GM12878 (cell line): ENCODE measurements around the gene CTR9. TPM values are rescaled to one million over a fixed set of nuclear protein-coding genes. Genes with fewer than 3 reads are reported as not detected.

Source experiments
- BHLHE40 ChIP-seq, 2 experiments: fragments of 450-650 bp in 1 of 2; IDR thresholded peaks; 2 replicates each; pipeline ENCODE4 v1.6.1; 2011 to 2017; ENCODE audit warnings: low read depth in 2 of 2, borderline replicate concordance in 1 of 2, improper control_type of control experiment in 1 of 2, low read length in 1 of 2, mild to moderate bottlenecking in 1 of 2
- CEBPB ChIP-seq, 2 experiments: fragments of 150-350 bp in 1 of 2; IDR thresholded peaks; 2 replicates each; pipeline ENCODE4 v1.6.1; 2012 to 2014; ENCODE audit warnings: low read depth in 2 of 2, low read length in 2 of 2, borderline replicate concordance in 1 of 2, inconsistent platforms in 1 of 2
- CREB1 ChIP-seq: IDR thresholded peaks from 2 replicates; pipeline ENCODE4 v1.6.1; 2012; ENCODE audit warnings: low read depth, mild to moderate bottlenecking, inconsistent platforms
- CTCF ChIP-seq, 3 experiments: IDR thresholded peaks in 2 of 3; conservative IDR thresholded peaks in 1 of 3; 2 replicates each; pipeline ENCODE4 v1.5.1; 2011; ENCODE audit warnings: low read depth in 3 of 3, low read length in 3 of 3, mild to moderate bottlenecking in 3 of 3, control low read depth in 2 of 3, moderate library complexity in 2 of 3, inconsistent platforms in 1 of 3, mixed read lengths in 1 of 3; ENCODE audit not compliant: control insufficient read depth in 2 of 3, insufficient read depth in 1 of 3; ENCODE audit errors: extremely low read depth in 1 of 3
- EP300 ChIP-seq, 2 experiments: fragments of 150-350 bp in 1 of 2; IDR thresholded peaks; 2 replicates each; pipeline ENCODE4 v1.6.1; 2011 to 2012; ENCODE audit warnings: low read depth in 2 of 2, low read length in 2 of 2, borderline replicate concordance in 1 of 2, improper control_type of control experiment in 1 of 2, inconsistent platforms in 1 of 2; ENCODE audit not compliant: control insufficient read depth in 1 of 2
- ETV6 ChIP-seq, 2 experiments: fragments of 450-650 bp in 1 of 2; IDR thresholded peaks in 1 of 2; conservative IDR thresholded peaks in 1 of 2; 2 replicates each; pipeline ENCODE4 v1.6.1; 2014; ENCODE audit warnings: antibody characterized with exemption in 1 of 2, borderline replicate concordance in 1 of 2, low read depth in 1 of 2, mild to moderate bottlenecking in 1 of 2, moderate library complexity in 1 of 2
- GABPA ChIP-seq: IDR thresholded peaks from 2 replicates; pipeline ENCODE4 v1.6.1; 2014; ENCODE audit warnings: antibody characterized with exemption, low read depth, mild to moderate bottlenecking, inconsistent platforms
- HDAC2 ChIP-seq: fragments of 200-600 bp; sonication (generic); IDR thresholded peaks from 2 replicates; pipeline ENCODE4 v1.6.1; 2017
- IKZF1 ChIP-seq: fragments of 450-650 bp; conservative IDR thresholded peaks from 2 replicates; pipeline ENCODE4 v1.6.1; 2017; ENCODE audit warnings: antibody characterized with exemption, mild to moderate bottlenecking
- IKZF2 ChIP-seq, 2 experiments: fragments of 450-650 bp; IDR thresholded peaks; 2 replicates each; pipeline ENCODE4 v1.6.1; 2017; ENCODE audit warnings: mild to moderate bottlenecking in 2 of 2, moderate library complexity in 2 of 2
- IRF4 ChIP-seq: IDR thresholded peaks from 2 replicates; pipeline ENCODE4 v1.6.1; 2011; ENCODE audit warnings: low read depth, low read length
- LARP7 ChIP-seq: fragments of 450-650 bp; IDR thresholded peaks from 2 replicates; pipeline ENCODE4 v1.6.1; 2017; ENCODE audit warnings: mild to moderate bottlenecking
- NFYB ChIP-seq: IDR thresholded peaks from 2 replicates; pipeline ENCODE4 v1.6.1; 2011; ENCODE audit warnings: low read depth, mild to moderate bottlenecking, low read length, improper control_type of control experiment, moderate library complexity; ENCODE audit not compliant: insufficient read depth
- NKRF ChIP-seq: fragments of 450-650 bp; conservative IDR thresholded peaks from 2 replicates; pipeline ENCODE4 v1.6.1; 2017; ENCODE audit warnings: mild to moderate bottlenecking, moderate library complexity
- NR2C1 ChIP-seq: fragments of 450-650 bp; IDR thresholded peaks from 2 replicates; pipeline ENCODE4 v1.6.1; 2017; ENCODE audit warnings: antibody characterized with exemption, mild to moderate bottlenecking, moderate library complexity
- NR2C2 ChIP-seq: IDR thresholded peaks from 2 replicates; pipeline ENCODE4 v1.6.1; 2011; ENCODE audit warnings: borderline replicate concordance, low read depth; ENCODE audit not compliant: control insufficient read depth, insufficient read length
- RB1 ChIP-seq: fragments of 450-650 bp; formaldehyde crosslinking; IDR thresholded peaks from 2 replicates; pipeline ENCODE4 v1.6.1; 2017; ENCODE audit warnings: mild to moderate bottlenecking, borderline replicate concordance
- RUNX3 ChIP-seq: IDR thresholded peaks from 2 replicates; pipeline ENCODE4 v1.6.1; 2012; ENCODE audit warnings: low read length, inconsistent platforms
- SIN3A ChIP-seq: IDR thresholded peaks from 2 replicates; pipeline ENCODE4 v1.6.1; 2012; ENCODE audit warnings: low read depth, low read length, improper control_type of control experiment
- SMC3 ChIP-seq: IDR thresholded peaks from 2 replicates; pipeline ENCODE4 v1.6.1; 2011; ENCODE audit warnings: low read length, improper control_type of control experiment, borderline replicate concordance
- SRF ChIP-seq, 2 experiments: IDR thresholded peaks; 2 replicates each; pipeline ENCODE4 v1.6.1; 2011; ENCODE audit warnings: low read depth in 2 of 2, low read length in 2 of 2, mild to moderate bottlenecking in 1 of 2, moderate library complexity in 1 of 2
- TCF3 ChIP-seq: IDR thresholded peaks from 2 replicates; pipeline ENCODE4 v1.6.1; 2012; ENCODE audit warnings: low read depth, mild to moderate bottlenecking, low read length, borderline replicate concordance; ENCODE audit not compliant: insufficient read depth
- ZSCAN29 ChIP-seq: fragments of 450-650 bp; IDR thresholded peaks from 2 replicates; pipeline ENCODE4 v1.6.1; 2017; ENCODE audit warnings: mild to moderate bottlenecking, moderate library complexity
- polyA plus RNA-seq, 11 experiments: library from polyadenylated mRNA; depleted of rRNA in 4 of 11; unstranded in 6 of 11; stranded (reverse) in 5 of 11; fragments of >200 nt; fragmentation: Nextera tagmentation in 4 of 11; fragmentation: Illumina TruSeq in 1 of 11; extraction: Ambion mirVana in 4 of 11; extraction: Trizol in 1 of 11; gene quantifications; 1 replicate in 1 of 11; 2 replicates in 10 of 11; pipeline versions ENCODE4 v1.2.1 to v1.2.3, GENCODE V29; 2011 to 2016; ENCODE audit warnings: inconsistent platforms in 2 of 11, missing spikeins in 2 of 11, low read depth in 1 of 11
- total RNA-seq, 4 experiments: library from RNA; depleted of rRNA in 3 of 4; stranded (reverse); fragments of >200 nt in 3 of 4; fragmentation: Illumina TruSeq in 1 of 4; extraction: Trizol in 1 of 4; gene quantifications; 2 replicates each; pipeline versions ENCODE4 v1.2.1 to v1.2.3, GENCODE V29; 2013 to 2021
- TF ChIP-seq, protein P1 (sequence below): fragments of 450-650 bp; IDR thresholded peaks from 2 replicates; pipeline ENCODE4 v1.6.1; 2014; ENCODE audit warnings: mild to moderate bottlenecking

The CTR9 gene
- total and polyA plus RNA-seq, 10 of the 15 experiments (the other 5 are each of a cell fraction or from before 2014, with no cell fraction given) = 13.9 to 54.9 (median 28.9) TPM

DNA sequence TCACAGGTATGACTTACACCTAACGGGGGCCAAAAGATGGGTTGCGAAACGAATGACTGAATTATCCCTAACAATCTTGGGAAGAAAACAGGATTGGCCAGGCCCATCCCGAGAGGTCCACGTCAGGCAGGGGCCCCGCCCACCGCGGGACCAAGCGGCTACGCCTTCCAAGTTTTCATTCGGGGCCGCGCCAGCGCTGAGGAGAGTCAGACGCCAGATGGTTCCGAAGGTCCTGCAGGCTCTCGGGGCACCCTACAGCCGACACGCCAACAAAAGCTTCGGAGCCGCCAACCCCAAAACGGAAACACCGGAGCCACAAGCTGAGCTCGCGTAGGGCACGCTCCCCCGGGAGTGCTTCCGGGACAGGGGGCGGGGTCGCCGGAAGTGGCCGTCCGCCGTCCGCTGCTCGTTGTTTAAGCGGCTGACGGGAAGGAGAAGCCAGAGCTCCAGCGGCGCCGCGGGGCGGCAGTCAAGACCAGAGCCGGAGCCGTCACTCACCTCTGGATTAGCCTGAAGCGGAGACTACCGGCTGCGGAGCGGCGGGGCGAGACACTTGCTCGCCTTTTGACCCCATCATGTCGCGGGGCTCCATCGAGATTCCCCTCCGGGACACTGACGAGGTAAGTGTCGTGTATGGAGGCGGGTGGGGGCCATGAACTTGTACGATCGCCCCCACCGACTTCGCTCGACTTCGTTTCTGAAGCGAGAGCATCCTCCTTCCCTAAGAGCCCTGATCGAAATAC, at the start of gene CTR9 (continued):
- TF ChIP-seq SMC3 (no peak; the same call in 1 of the 2 replicates), NR2C1 (peak; percentile 99), LARP7 (no peak; the same call in none of the 2 replicates), RB1 (peak; percentile 69; the same call in 1 of the 2 replicates), NR2C2 (peak; percentile 73), NFYB (0 out of 2 replicates have a peak, but pooled peaks have one; percentile 10), CTCF (IDR thresholded peaks at IDR 0.05 in 2 of 3, conservative IDR thresholded peaks at IDR 0.05 in 1 of 3; ENCODE audit: control insufficient read depth in 2 of 3, extremely low read depth in 1 of 3, insufficient read depth in 1 of 3, low read depth in 3 of 3, low read length in 3 of 3) (peak; percentile 20 to 59 (median 44); a peak in 4 of 6 replicates), NKRF (no peak; the same call in 1 of the 2 replicates), IRF4 (0 out of 2 replicates have a peak, but pooled peaks have one; percentile 22), HDAC2 (no peak), SIN3A (peak; percentile 55; the same call in 1 of the 2 replicates), ETV6 (conservative IDR thresholded peaks at IDR 0.05 in 1 of 2, IDR thresholded peaks at IDR 0.05 in 1 of 2; ENCODE audit: borderline replicate concordance in 1 of 2, low read depth in 1 of 2) (peak in 1 of 2 experiments; percentile 50; a peak in 1 of 4 replicates), SRF (IDR thresholded peaks at IDR 0.05; ENCODE audit: low read depth in 2 of 2, low read length in 2 of 2) (0 out of 4 replicates have a peak, but pooled peaks of 1 of the 2 experiments have one; percentile 40), TCF3 (0 out of 2 replicates have a peak, but pooled peaks have one; percentile 39), CEBPB (IDR thresholded peaks at IDR 0.05; ENCODE audit: borderline replicate concordance in 1 of 2, low read depth in 2 of 2, low read length in 2 of 2) (no peak), GABPA (peak; percentile 99), CREB1 (peak; percentile 73), EP300 (IDR thresholded peaks at IDR 0.05; ENCODE audit: borderline replicate concordance in 1 of 2, control insufficient read depth in 1 of 2, low read depth in 2 of 2, low read length in 2 of 2) (no peak), ZSCAN29 (no peak), RUNX3 (peak; percentile 83), IKZF1 (peak; percentile 96), BHLHE40 (IDR thresholded peaks at IDR 0.05; ENCODE audit: borderline replicate concordance in 1 of 2, low read depth in 2 of 2, low read length in 1 of 2) (peak in 1 of 2 experiments; percentile 87; a peak in 3 of 4 replicates), IKZF2 (IDR thresholded peaks at IDR 0.05) (peak; percentile 89 to 92)
- TF ChIP-seq, protein P1, sequence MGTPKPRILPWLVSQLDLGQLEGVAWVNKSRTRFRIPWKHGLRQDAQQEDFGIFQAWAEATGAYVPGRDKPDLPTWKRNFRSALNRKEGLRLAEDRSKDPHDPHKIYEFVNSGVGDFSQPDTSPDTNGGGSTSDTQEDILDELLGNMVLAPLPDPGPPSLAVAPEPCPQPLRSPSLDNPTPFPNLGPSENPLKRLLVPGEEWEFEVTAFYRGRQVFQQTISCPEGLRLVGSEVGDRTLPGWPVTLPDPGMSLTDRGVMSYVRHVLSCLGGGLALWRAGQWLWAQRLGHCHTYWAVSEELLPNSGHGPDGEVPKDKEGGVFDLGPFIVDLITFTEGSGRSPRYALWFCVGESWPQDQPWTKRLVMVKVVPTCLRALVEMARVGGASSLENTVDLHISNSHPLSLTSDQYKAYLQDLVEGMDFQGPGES = 0 out of 2 replicates have a peak, but pooled peaks have one; percentile 31
